ENCODE data around the gene COX20. TPM values are rescaled to one million over a fixed set of nuclear protein-coding genes. Genes with fewer than 3 reads are reported as not detected.

The COX20 gene
- polyA plus RNA-seq, 1 of the 3 experiments (the other 2 are of a cell fraction), result 24.8 TPM

DNA sequence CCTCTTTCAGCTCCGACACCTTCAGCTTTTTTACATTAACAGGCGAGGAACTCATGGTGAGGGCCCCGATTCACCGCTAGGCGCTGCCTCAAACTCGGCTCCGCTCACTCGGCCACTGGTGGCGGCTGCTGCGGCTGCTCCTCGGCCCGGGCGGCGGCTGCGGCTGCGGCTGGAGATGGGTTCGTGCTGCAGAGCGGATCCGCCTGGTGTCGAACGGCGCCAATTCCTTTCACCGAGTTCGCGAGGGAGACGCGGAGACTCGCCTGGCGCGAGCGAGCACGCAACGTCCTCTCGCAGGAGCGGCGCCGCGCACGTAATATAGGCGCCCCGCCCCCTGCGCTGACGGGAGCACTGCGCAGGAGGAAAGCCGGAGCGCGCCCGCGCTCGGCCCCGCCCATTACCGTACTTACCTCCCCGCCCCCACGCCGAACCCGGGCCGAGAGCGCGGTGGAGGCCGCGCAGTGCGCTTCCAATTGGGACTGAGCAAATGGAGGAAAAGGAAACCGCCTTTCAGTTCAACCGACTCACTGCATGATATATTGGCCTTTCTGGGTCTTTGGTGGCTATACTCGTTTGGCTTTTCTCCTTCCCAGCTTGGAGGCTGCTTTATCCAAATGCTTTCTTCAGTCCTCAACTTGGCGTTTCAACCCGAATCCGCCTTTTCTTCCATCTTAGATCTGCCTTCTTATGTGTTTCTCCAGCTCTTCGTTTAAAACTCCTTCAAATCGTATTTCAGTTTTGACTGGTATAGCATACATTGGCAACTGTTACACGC is 29.0 kb downstream of the COX20 start, which contains the start of gene HNRNPU:
Gene HNRNPU (minus strand): TSS at position 291 of the 775 bp plus-strand sequence. CDS start 236 bp downstream, at position 55.
- DNase-seq, result peak; percentile 93
- H3K4me3 ChIP-seq (ENCODE audit: low read depth in 2 of 2, low read length in 1 of 2), result peak within 1 kb of the TSS; percentile 99 to 100
- H3F3A ChIP-seq (replicated peaks; ENCODE audit: insufficient read depth), result peaks cover 26% of the 10 kb centered on the region
- H3K9me2 ChIP-seq, result no peaks in the 10 kb centered on the region
- no peaks in the 10 kb centered on the region for H3K9me3 ChIP-seq
- H3K4me2 ChIP-seq, result peak within 1 kb of the TSS; percentile 81
- peaks cover 47% of the 10 kb centered on the region for H3K79me2 ChIP-seq (ENCODE audit: insufficient read depth)
- ChIA-PET POLR2A (interaction anchor here (0.9 to 5.2 kb wide), 7 partner anchors 12 to 249 kb away, joined by 3 to 47 read pairs (median 4); partner anchors contain the start of gene COX20), CTCF (interaction anchor here (0.8 to 3.5 kb wide), 10 partner anchors 14 to 260 kb away, joined by 3 to 28 read pairs (median 6); partner anchors contain the start of gene COX20)
- H4K20me1 ChIP-seq (ENCODE audit: insufficient read depth), result peaks cover 34% of the 10 kb centered on the region
- TF ChIP-seq, protein P1, sequence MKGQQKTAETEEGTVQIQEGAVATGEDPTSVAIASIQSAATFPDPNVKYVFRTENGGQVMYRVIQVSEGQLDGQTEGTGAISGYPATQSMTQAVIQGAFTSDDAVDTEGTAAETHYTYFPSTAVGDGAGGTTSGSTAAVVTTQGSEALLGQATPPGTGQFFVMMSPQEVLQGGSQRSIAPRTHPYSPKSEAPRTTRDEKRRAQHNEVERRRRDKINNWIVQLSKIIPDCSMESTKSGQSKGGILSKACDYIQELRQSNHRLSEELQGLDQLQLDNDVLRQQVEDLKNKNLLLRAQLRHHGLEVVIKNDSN (IDR thresholded peaks at IDR 0.05; ENCODE audit: borderline replicate concordance, low read depth), result no peak
- TF ChIP-seq NRF1 (IDR thresholded peaks at IDR 0.05; ENCODE audit: low read depth, low read length) (peak; percentile 85), POLR2AphosphoS5 (IDR thresholded peaks at IDR 0.05; ENCODE audit: low read depth, low read length) (peak; percentile 95), GATA2 (CRISPR knock-in tag; IDR thresholded peaks at IDR 0.05) (no peak), FOSL2 (IDR thresholded peaks at IDR 0.05; ENCODE audit: borderline replicate concordance, low read depth) (no peak), MEF2A (IDR thresholded peaks at IDR 0.05; ENCODE audit: borderline replicate concordance, low read depth) (no peak), EP300 (IDR thresholded peaks at IDR 0.05; ENCODE audit: borderline replicate concordance in 1 of 2, low read depth in 1 of 2, low read length in 1 of 2) (no peak), TEAD4 (IDR thresholded peaks at IDR 0.05; ENCODE audit: borderline replicate concordance, insufficient read depth) (0 out of 2 replicates have a peak, but pooled peaks have one; percentile 25), TAF1 (IDR thresholded peaks at IDR 0.05; ENCODE audit: borderline replicate concordance, low read depth, low read length) (peak; percentile 95), MXI1 (IDR thresholded peaks at IDR 0.05; ENCODE audit: low read depth, low read length) (peak; percentile 62), RAD21 (IDR thresholded peaks at IDR 0.05; ENCODE audit: low read length) (no peak), CHD2 (IDR thresholded peaks at IDR 0.05; ENCODE audit: low read length, partially characterized antibody) (peak; percentile 88), JUND (IDR thresholded peaks at IDR 0.05) (no peak), YY1 (IDR thresholded peaks at IDR 0.05; ENCODE audit: low read depth) (peak; percentile 67), RCOR1 (IDR thresholded peaks at IDR 0.05; ENCODE audit: low read length) (no peak), TCF12 (IDR thresholded peaks at IDR 0.05) (no peak)
- TF ChIP-seq, protein P2, sequence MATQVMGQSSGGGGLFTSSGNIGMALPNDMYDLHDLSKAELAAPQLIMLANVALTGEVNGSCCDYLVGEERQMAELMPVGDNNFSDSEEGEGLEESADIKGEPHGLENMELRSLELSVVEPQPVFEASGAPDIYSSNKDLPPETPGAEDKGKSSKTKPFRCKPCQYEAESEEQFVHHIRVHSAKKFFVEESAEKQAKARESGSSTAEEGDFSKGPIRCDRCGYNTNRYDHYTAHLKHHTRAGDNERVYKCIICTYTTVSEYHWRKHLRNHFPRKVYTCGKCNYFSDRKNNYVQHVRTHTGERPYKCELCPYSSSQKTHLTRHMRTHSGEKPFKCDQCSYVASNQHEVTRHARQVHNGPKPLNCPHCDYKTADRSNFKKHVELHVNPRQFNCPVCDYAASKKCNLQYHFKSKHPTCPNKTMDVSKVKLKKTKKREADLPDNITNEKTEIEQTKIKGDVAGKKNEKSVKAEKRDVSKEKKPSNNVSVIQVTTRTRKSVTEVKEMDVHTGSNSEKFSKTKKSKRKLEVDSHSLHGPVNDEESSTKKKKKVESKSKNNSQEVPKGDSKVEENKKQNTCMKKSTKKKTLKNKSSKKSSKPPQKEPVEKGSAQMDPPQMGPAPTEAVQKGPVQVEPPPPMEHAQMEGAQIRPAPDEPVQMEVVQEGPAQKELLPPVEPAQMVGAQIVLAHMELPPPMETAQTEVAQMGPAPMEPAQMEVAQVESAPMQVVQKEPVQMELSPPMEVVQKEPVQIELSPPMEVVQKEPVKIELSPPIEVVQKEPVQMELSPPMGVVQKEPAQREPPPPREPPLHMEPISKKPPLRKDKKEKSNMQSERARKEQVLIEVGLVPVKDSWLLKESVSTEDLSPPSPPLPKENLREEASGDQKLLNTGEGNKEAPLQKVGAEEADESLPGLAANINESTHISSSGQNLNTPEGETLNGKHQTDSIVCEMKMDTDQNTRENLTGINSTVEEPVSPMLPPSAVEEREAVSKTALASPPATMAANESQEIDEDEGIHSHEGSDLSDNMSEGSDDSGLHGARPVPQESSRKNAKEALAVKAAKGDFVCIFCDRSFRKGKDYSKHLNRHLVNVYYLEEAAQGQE (IDR thresholded peaks at IDR 0.05; ENCODE audit: low read depth, low read length), result no peak; the same call in 1 of the 2 replicates
- TF ChIP-seq, protein P3, sequence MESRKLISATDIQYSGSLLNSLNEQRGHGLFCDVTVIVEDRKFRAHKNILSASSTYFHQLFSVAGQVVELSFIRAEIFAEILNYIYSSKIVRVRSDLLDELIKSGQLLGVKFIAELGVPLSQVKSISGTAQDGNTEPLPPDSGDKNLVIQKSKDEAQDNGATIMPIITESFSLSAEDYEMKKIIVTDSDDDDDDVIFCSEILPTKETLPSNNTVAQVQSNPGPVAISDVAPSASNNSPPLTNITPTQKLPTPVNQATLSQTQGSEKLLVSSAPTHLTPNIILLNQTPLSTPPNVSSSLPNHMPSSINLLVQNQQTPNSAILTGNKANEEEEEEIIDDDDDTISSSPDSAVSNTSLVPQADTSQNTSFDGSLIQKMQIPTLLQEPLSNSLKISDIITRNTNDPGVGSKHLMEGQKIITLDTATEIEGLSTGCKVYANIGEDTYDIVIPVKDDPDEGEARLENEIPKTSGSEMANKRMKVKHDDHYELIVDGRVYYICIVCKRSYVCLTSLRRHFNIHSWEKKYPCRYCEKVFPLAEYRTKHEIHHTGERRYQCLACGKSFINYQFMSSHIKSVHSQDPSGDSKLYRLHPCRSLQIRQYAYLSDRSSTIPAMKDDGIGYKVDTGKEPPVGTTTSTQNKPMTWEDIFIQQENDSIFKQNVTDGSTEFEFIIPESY (IDR thresholded peaks at IDR 0.05; ENCODE audit: borderline replicate concordance, low read depth), result 0 out of 2 replicates have a peak, but pooled peaks have one; percentile 16
- TF ChIP-seq, protein P4, sequence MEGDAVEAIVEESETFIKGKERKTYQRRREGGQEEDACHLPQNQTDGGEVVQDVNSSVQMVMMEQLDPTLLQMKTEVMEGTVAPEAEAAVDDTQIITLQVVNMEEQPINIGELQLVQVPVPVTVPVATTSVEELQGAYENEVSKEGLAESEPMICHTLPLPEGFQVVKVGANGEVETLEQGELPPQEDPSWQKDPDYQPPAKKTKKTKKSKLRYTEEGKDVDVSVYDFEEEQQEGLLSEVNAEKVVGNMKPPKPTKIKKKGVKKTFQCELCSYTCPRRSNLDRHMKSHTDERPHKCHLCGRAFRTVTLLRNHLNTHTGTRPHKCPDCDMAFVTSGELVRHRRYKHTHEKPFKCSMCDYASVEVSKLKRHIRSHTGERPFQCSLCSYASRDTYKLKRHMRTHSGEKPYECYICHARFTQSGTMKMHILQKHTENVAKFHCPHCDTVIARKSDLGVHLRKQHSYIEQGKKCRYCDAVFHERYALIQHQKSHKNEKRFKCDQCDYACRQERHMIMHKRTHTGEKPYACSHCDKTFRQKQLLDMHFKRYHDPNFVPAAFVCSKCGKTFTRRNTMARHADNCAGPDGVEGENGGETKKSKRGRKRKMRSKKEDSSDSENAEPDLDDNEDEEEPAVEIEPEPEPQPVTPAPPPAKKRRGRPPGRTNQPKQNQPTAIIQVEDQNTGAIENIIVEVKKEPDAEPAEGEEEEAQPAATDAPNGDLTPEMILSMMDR (IDR thresholded peaks at IDR 0.05), result peak; percentile 48
- TF ChIP-seq, protein P5, sequence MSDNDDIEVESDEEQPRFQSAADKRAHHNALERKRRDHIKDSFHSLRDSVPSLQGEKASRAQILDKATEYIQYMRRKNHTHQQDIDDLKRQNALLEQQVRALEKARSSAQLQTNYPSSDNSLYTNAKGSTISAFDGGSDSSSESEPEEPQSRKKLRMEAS (IDR thresholded peaks at IDR 0.05; ENCODE audit: low read depth), result peak; percentile 64
- TF ChIP-seq, protein P6, sequence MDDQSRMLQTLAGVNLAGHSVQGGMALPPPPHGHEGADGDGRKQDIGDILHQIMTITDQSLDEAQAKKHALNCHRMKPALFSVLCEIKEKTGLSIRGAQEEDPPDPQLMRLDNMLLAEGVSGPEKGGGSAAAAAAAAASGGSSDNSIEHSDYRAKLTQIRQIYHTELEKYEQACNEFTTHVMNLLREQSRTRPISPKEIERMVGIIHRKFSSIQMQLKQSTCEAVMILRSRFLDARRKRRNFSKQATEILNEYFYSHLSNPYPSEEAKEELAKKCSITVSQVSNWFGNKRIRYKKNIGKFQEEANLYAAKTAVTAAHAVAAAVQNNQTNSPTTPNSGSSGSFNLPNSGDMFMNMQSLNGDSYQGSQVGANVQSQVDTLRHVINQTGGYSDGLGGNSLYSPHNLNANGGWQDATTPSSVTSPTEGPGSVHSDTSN (IDR thresholded peaks at IDR 0.05), result no peak
- peaks cover 26 to 31% of the 10 kb centered on the region in 2 experiments for H3K36me3 ChIP-seq (replicated peaks in 1 of 2; ENCODE audit: control insufficient read depth in 1 of 2, insufficient read depth in 2 of 2, low read length in 1 of 2)
- H3K27me3 ChIP-seq (ENCODE audit: insufficient read depth), result no peaks in the 10 kb centered on the region
- H3K27ac ChIP-seq (ENCODE audit: low read depth in 2 of 2, low read length in 1 of 2), result peak within 1 kb of the TSS; percentile 96 to 100
- H3K9ac ChIP-seq, result peak within 1 kb of the TSS; percentile 100
- peak within 1 kb of the TSS; percentile 88 for H2AFZ ChIP-seq (ENCODE audit: low read depth)
- 3% methylated on average over 15 of the region's 71 CpGs for WGBS (ENCODE audit: low lambda C conversion rate)
- H3K4me1 ChIP-seq (ENCODE audit: control insufficient read depth in 1 of 2, insufficient read depth in 2 of 2, low read depth in 1 of 2, low read length in 1 of 2), result peaks cover 15 to 32% of the 10 kb centered on the region in 2 experiments; a peak in 3 of 4 replicates
